Measurements from ENCODE around the gene ARMC9. TPM values are rescaled to one million over a fixed set of nuclear protein-coding genes. Genes with fewer than 3 reads are reported as not detected.

Gene ARMC9
- total RNA-seq, 6 donors from 2014 or later = 26.7 to 145 (median 61.0) TPM

DNA sequence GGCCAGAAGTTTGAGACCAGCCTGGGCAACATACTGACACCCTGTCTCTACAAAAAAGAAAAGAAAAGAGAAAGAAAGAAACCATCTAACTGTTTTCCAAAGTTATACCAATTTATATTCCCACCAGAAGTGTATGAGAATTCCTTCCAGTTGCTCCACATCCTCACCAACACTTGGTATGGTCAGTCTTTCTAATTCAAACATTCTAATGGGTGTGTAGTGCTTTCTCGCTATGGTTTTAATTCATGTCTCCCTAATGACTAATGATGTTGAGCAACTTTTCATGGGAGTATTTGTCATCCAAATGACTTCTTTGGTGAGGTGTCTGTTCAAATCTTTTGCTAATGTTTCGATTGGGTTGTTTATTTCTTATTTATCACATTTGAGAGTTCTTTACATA lies 186.5 kb downstream of the ARMC9 start:
- Histone ChIP-seq H3K27me3 (no peaks in the 10 kb centered on the region), H3K36me3 (no peaks in the 10 kb centered on the region), H3K4me3 (no peak overlapping the region), H3K9me3 (peaks cover 0 to 8% (median 4%) of the 10 kb centered on the region in 4 donors), H3K27ac (no peak overlapping the region), H3K4me1 (peaks cover 0 to 3% (median 0%) of the 10 kb centered on the region in 4 donors)
- no peak for ATAC-seq (ENCODE audit: low FRiP score in 2 of 2)
- TF ChIP-seq EP300 (IDR thresholded peaks at IDR 0.05) = no peak
- TF ChIP-seq POLR2A (IDR thresholded peaks at IDR 0.05) = no peak
- TF ChIP-seq POLR2AphosphoS5 (IDR thresholded peaks at IDR 0.05) = no peak
- TF ChIP-seq, protein P1, sequence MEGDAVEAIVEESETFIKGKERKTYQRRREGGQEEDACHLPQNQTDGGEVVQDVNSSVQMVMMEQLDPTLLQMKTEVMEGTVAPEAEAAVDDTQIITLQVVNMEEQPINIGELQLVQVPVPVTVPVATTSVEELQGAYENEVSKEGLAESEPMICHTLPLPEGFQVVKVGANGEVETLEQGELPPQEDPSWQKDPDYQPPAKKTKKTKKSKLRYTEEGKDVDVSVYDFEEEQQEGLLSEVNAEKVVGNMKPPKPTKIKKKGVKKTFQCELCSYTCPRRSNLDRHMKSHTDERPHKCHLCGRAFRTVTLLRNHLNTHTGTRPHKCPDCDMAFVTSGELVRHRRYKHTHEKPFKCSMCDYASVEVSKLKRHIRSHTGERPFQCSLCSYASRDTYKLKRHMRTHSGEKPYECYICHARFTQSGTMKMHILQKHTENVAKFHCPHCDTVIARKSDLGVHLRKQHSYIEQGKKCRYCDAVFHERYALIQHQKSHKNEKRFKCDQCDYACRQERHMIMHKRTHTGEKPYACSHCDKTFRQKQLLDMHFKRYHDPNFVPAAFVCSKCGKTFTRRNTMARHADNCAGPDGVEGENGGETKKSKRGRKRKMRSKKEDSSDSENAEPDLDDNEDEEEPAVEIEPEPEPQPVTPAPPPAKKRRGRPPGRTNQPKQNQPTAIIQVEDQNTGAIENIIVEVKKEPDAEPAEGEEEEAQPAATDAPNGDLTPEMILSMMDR (IDR thresholded peaks at IDR 0.05) = no peak
- 94 to 97% methylated on average over 2 of the region's 2 CpGs for WGBS, 2 donors
- no peak for DNase-seq

DNA sequence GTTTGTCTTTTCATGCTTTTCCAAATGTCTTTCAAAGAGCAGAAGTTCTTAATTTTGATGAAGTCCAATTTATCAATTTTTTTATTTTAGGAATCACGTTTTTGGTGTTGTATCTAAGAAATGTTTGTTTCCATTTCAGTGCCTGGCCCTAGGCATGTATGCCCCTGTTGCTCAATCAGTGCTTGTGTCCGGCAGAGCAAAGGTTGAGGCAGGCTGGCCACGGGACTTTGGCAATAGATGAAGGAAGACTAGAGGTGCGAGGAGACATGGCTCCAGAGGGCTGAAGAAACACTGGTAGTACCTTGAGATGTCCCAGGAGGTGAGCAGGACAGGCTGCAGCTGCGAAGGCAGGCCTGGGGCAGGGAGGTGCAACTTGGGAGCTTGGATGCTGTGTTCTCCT lies 187.0 kb downstream of the ARMC9 start:
- ATAC-seq (ENCODE audit: low FRiP score in 2 of 2) (no peak), DNase-seq (no peak)
- 85 to 87% methylated on average over 5 of the region's 5 CpGs for WGBS, 2 donors
- Histone ChIP-seq H3K27ac (no peak overlapping the region), H3K9me3 (peaks cover 0 to 8% (median 4%) of the 10 kb centered on the region in 4 donors), H3K27me3 (no peaks in the 10 kb centered on the region), H3K36me3 (no peaks in the 10 kb centered on the region), H3K4me1 (peaks cover 0 to 8% (median 0%) of the 10 kb centered on the region in 4 donors), H3K4me3 (no peak overlapping the region)
- TF ChIP-seq, protein P1 (IDR thresholded peaks at IDR 0.05) = no peak
- no peak for TF ChIP-seq POLR2A (IDR thresholded peaks at IDR 0.05)
- TF ChIP-seq POLR2AphosphoS5 (IDR thresholded peaks at IDR 0.05) = no peak
- no peak for TF ChIP-seq EP300 (IDR thresholded peaks at IDR 0.05)

DNA sequence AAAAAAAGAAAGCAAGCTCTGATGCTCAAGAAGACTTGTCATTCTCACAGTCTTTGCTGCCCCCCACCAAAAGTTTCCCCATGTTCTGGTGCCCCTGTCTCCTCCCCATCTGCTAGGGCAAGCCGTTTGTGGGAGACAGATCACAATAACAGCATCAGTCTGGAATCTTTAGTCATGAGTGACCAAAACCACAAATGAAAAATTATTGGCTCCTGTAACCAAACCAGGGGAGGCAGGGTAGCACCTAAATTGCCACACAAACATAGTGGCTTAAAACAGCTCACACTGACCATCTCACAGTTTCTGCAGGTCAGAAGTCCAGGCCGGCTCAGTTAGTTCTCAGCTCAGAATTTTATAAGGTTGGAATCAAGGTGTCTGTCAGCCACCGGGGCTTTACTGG lies 188.0 kb downstream of the ARMC9 start:
- ATAC-seq (ENCODE audit: low FRiP score in 2 of 2) (no peak), DNase-seq (no peak)
- H3K27me3 ChIP-seq = no peaks in the 10 kb centered on the region
- no peak overlapping the region for H3K27ac ChIP-seq
- no peak overlapping the region for H3K4me3 ChIP-seq
- H3K9me3 ChIP-seq = peaks cover 0 to 8% (median 4%) of the 10 kb centered on the region in 4 donors
- TF ChIP-seq POLR2AphosphoS5 (IDR thresholded peaks at IDR 0.05) (no peak), POLR2A (IDR thresholded peaks at IDR 0.05) (no peak), EP300 (IDR thresholded peaks at IDR 0.05) (no peak)
- TF ChIP-seq, protein P1 (IDR thresholded peaks at IDR 0.05) = no peak
- H3K36me3 ChIP-seq = no peaks in the 10 kb centered on the region
- H3K4me1 ChIP-seq = peaks cover 0 to 10% (median 0%) of the 10 kb centered on the region in 4 donors
- 63 to 78% methylated on average over 3 of the region's 3 CpGs for WGBS, 2 donors

DNA sequence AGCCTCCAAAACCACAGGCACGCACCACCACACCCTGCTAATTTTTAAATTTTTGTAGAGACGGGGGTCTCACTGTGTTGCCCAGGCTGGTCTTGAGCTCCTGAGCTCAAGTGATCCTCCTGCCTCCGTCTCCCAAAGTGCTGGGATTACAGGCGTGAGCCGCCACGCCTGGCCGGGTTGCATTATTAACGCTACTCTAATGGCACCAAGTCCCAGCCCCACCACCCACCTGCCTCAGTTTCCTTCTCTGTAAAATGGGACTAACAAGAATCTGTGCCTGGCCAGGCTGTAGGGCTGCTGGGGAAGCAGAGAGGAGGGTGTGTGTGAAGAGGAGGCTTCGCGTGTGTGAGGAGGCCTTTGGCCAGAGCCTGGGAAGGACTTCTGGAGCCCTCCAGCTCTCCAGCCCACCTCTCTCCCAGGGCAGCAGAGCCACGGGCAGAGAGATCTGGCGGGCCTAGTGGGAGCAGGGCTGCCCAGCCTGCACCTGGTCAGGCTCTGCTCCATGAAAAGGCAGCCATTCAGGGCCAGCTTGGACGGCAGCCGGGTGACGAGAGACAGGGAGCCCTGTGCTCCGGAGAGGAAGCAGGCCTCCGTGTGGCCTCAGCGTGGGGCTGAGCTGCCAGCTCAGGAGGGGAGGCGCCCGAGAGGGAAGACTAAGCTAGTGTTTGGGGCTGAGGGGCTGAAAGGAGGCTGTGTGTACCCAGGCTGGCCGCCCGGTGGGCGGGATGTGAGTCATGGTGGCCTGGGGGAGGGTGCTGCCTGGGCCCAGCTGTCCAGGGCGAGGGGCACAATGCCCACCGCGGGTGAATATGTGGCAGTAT lies 189.7 kb downstream of the ARMC9 start:
- TF ChIP-seq EP300 (IDR thresholded peaks at IDR 0.05) (no peak), POLR2AphosphoS5 (IDR thresholded peaks at IDR 0.05) (no peak), POLR2A (IDR thresholded peaks at IDR 0.05) (no peak)
- TF ChIP-seq, protein P1 (IDR thresholded peaks at IDR 0.05) = no peak
- Histone ChIP-seq H3K27me3 (no peaks in the 10 kb centered on the region), H3K27ac (no peak overlapping the region), H3K4me1 (peaks cover 0 to 17% (median 4%) of the 10 kb centered on the region in 4 donors), H3K4me3 (no peak overlapping the region), H3K9me3 (peaks cover 0 to 8% (median 4%) of the 10 kb centered on the region in 4 donors), H3K36me3 (no peaks in the 10 kb centered on the region)
- 73 to 76% methylated on average over 17 to 26 of the region's 26 CpGs for WGBS, 2 donors
- peak in 1 of 2 donors; percentile 85 for DNase-seq
- peak in 1 of 2 donors; percentile 51 for ATAC-seq (ENCODE audit: low FRiP score in 2 of 2)

Data from upper lobe of left lung (tissue), 6 donors.